Measurements from ENCODE around the gene ZNF282.
A peak's percentile ranks its signal among the peaks of the same experiment; 100 is the strongest.

- TF ChIP-seq POLR2A (IDR thresholded peaks at IDR 0.05; ENCODE audit: extremely low read depth, insufficient read length) (peak; percentile 24), CTCF (IDR thresholded peaks at IDR 0.05; ENCODE audit: low read depth, low read length) (peak; percentile 61), MYC (IDR thresholded peaks at IDR 0.05; ENCODE audit: low read depth, low read length) (peak; percentile 95)
Measured at GRCh38 chr7:149261829-149262617, 66.7 kb downstream of the ZNF282 start, which contains the start of gene ZNF783.
